ENCODE data around the gene NGRN.
A peak's percentile ranks its signal among the peaks of the same experiment; 100 is the strongest.
"Not testable (repeated sequence)": the region's sequence is repeated elsewhere in the genome, so short reads cannot be mapped to it uniquely, and the experiment has no call there.

The NGRN gene

GRCh38 chr15:90234096-90234988 is 31.1 kb upstream of the NGRN start, which contains the start of gene GDPGP1:
TSS of gene GDPGP1 (plus strand) at chr15:90234209. CDS start at chr15:90240909, 6,700 bp downstream.
- no peak for DNase-seq

DNA sequence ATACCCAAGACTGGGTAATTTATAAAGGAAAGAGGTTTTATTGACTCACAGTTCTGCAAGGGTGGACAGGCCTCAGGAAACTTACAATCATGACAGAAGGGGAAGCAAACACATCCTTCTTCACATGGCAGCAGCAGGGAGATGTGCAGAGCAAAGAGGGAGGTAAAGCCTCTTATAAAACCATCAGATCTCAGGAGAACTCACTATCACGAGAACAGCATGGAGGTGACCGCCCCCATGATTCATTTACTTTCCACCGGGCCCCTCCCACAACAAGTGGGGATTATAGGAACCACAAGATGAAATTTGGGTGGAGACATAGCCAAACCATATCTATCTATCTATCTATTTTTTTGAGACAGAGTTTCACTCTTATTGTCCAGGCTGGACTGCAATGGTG is 26.1 kb upstream of the NGRN start:
- no peak for DNase-seq

- no peak for DNase-seq
These were observed 24.6 kb upstream of the NGRN start for GRCh38 chr15:90240856-90241255.

DNA sequence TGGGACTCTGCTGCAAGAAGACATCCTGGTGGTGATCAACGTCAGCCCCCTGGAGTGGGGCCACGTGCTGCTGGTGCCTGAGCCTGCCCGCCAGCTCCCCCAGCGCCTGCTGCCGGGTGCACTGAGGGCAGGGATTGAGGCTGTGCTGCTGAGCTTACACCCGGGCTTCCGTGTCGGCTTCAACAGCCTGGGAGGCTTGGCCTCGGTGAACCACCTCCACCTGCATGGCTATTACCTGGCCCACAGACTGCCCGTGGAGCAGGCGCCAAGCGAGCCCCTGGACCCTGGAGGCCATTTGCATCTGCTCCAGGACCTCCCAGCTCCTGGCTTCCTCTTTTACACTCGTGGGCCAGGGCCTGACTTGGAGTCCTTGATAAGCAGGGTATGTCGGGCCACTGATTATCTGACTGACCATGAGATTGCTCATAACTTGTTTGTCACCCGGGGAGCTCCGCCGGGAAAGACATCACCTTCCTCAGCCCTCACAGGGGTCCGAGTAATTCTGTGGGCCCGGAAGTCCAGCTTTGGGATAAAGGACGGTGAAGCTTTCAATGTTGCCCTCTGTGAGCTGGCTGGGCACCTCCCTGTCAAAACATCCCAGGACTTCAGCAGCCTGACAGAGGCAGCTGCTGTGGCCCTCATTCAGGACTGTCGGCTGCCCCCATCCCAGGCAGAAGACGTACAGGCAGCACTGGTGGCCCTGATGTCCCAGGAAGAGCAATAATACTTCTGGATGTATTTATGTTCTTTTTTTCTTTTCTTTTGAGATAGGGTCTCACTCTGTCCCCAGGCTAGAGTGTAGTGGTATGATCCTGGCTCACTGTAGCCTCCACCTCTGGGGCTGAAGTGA is 23.9 kb upstream of the NGRN start:
- no peak for DNase-seq

DNA sequence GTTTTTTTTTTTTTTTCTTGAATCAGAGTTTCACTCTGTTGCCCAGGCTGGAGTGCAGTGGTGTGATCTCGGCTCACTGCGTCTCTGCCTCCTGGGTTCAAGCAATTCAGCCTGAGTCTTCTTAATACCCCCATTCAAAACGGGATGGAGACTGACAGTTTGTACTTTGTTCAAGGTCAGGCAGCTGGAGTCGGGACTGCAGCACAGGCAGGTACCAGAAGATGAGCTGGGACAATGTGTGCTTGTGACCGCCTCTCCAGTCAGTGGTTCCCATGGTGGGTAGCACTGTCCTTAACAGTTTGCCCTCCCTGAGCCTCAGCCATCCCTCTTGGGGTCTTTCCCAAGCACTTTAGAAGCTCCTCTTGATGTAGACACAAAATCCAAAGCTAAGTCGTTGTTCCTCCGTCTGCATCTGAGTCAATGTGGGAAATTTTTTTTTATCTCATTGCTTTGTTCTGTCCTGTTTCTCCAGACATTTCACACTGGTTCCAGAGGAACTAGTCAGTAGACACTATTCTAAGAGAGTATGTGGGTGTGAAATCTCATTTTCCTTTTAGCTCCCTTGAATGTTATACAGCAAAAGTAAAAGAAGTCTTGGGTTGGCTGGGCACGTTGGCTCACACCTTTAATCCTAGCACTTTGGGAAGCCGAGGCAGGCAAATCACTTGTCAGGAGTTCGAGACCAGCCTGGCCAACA is 21.4 kb upstream of the NGRN start:
- no peak for DNase-seq

DNA sequence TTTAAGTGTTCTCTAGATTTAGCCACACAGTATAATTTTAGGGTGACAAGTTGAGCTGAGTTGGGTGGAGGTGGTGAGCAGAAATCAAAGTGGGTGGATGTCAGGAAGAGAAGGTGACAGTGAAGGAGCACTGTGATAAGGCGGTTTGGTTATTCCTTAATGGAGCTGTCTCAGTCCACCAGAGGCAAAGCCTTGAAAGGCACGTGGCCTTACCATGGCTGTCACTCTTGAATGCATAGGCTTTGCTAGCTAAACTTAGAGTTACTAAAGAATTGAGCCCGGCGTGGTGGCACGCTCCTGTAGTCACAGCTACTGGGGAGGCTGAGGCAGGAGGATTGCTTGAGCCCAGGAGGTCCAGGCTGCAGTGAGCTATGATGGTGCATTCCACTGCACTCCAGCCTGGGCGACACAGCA is 16.7 kb upstream of the NGRN start:
- DNase-seq = no peak

GRCh38 chr15:90249203-90249863 is 16.1 kb upstream of the NGRN start, which contains the start of gene TTLL13:
TSS of gene TTLL13 (plus strand) at chr15:90249556. CDS start at chr15:90250631, 1,075 bp downstream.
- peak; percentile 12 for DNase-seq

DNA sequence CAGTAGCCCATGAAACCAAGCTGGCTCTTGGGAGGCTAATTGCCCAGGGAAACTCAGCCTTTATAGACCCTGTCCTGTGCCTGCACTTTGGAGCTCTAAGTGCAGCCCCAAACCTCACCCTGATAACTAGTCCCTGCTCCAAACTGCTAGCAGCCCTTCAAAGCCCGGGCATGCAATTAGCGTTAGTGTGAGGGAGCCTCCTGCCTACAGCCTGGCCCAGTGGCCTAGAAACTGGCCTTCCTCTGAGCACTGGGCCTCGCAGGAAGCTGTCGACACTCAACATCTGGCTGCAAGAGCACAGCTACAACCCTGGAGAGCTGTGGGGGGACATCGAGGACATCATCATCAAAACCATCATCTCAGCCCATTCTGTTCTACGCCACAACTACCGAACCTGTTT is 7.7 kb upstream of the NGRN start:
- no peak for DNase-seq

DNA sequence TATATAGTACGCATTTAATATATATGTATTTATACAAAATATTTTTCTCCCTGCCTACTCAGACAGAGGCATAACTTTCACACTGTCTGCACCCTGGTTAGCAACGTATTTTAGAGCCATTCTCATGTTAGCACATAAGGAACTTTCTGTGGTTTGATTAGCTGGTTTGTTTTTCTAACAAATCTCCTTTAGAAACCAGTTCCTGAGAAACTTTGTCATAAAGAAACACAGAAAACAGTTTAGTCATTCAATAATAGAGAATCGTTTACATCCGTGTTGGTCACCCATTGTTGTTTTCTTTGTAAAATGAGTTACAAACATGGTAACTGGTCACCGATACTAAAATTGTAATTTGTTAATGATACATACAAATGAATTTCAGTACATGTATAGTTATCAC is 5.9 kb upstream of the NGRN start:
- no peak for DNase-seq

- DNase-seq = not testable (repeated sequence)
These were observed 4.7 kb upstream of the NGRN start for GRCh38 chr15:90260731-90261130.

DNA sequence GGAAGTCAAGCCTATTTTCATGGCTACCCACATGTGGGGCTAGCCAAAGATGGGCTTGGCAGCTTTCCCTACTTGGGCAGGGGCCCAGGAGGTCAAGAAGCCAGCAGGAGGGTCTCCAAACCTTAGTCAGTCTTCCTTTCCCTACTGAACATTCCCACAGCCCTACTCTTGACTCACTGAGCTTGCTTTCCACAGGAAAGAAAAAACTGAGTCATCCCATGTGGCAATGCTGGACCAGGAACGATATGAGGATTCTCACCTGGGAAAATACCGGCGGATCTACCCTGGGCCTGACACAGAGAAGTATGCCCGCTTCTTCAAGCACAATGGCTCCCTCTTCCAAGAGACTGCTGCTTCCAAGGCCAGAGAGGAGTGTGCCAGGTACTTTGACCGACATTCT is 3.7 kb upstream of the NGRN start:
- no peak for DNase-seq

DNA sequence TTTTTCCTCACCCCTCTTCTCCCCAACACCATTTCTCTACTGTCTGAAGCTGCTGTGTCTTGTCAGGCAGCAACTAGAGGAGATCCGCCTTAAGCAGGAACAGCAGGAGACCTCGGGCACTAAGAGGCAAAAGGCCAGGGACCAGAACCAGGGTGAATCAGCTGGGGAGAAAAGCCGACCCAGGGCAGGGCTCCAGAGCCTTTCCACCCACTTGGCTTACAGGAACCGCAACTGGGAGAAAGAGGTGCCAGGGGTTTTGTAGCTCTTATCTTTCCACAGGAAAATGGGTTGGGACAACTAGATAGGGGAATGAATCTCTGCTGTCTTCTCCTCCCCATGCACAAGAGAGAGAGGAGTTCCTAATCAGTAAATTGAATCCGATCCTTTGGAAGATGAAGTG is 3.0 kb upstream of the NGRN start:
- DNase-seq = no peak

- no peak for DNase-seq
These were observed 801 bp upstream of the NGRN start for GRCh38 chr15:90264671-90265070.

DNA sequence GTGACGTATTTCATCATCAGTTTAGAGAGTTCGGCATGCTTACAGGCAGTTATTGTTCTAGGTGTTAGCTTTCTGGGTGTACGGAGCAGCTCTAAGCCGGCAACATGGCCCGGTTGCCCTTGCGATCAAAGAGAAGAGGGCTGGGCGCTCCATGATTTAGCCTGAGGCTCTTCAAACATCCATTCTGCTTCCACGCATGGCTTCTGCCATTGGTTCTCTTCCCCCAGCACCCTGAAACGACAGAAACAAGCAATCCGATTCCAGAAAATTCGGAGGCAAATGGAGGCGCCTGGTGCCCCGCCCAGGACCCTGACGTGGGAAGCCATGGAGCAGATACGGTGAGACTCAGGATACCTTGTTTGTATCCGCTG is 574 bp downstream of the NGRN start:
- no peak for DNase-seq

DNA sequence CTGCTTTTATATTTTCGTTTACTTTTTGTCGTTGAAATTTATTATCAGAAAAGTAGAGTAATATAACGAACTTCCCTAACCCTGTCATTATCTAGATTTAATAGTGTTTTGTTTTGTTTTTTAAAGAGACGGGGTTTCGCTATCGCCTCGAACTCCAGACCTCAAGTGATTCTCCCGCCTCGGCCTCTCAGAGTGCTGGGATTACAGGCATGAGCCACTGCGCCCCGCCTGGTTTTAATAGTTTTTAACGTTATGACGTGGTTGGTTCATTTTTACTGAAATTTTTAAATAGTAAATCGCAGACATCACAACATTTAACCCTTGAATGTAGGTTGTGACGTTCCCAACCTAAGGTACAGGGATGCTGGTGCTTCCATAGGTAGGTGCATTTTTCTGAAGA is 1.0 kb downstream of the NGRN start:
- DNase-seq = no peak

GRCh38 chr15:90268415-90268814 is 2.9 kb downstream of the NGRN start:
- DNase-seq = no peak

- DNase-seq = no peak
These were observed 5.2 kb downstream of the NGRN start for GRCh38 chr15:90270502-90271150.

DNA sequence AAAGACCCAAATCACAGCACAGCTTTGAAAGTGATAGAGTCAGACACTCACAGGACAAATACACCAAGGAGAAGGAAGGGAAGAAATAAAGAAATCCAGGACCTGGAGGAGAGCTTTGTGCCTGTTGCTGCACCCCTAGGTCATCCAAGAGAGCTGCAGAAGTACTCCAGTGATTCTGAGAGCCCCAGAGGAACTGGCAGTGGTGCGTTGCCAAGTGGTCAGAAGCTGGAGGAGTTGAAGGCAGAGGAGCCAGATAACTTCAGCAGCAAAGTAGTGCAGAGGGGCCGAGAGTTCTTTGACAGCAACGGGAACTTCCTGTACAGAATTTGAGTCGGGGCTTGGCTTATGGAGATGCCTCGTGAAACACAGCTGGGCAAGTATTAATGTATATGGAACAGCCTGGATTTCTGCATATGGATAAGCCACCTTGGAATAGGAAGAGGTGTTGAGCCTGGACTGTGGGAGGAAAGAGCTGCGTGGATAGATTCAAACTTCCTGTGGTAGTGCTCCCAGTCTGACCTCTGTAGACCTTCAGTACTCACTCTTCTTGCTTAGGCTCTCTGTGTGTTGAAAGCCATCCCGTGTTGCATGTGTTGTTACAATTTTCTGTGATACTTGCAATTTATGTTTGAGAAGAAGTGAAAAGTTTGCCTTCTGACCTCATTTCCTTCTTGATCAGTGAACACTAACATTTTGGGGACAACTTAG is 6.1 kb downstream of the NGRN start:
- no peak for DNase-seq

DNA sequence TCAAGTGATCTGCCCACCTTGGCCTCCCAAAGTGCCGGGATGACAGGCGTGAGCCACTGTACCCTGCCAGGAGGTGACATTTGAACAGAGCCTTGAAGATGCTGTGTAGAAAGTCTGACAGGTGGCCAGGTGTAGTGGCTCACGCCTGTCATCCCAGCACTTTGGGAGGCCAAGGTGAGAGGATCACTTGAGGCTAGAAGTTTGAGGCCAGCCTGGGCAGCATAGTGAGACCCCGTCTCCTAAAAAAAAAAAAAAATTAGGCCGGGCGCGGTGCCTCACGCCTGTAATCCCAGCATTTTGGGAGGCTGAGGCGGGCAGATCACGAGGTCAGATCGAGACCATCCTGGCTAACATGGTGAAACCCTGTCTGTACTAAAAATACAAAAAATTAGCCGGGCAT is 13.0 kb downstream of the NGRN start:
- DNase-seq = not testable (repeated sequence)

GRCh38 chr15:90280743-90281142 is 15.3 kb downstream of the NGRN start:
- DNase-seq = not testable (repeated sequence)

DNA sequence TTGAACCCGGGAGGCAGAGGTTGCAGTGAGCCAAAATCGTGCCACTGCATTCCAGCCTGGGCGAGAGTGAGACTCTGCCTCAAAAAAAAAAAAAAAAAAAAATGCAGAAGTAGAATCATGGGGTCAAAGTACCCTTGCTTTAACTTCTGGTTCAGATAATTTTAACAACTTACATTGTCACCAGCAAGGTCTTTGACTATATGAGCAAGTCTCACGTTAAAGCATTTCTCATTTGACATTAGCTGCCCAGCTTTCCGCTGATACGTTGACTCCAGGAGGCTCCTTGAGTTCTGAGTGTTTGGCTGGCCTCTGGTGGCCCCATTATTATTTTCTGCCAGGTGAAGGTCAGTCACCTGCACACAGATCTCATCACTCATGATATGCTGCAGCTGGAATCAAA is 16.2 kb downstream of the NGRN start:
- not testable (repeated sequence) for DNase-seq
